Fibroblast of lung (primary cell): Measurements from ENCODE around the gene YWHAG. TPM values are rescaled to one million over a fixed set of nuclear protein-coding genes. Genes with fewer than 3 reads are reported as not detected.
A peak's percentile ranks its signal among the peaks of the same experiment; 100 is the strongest.

ENCODE experiments used
- DNase-seq, 2 donors: peaks; one replicate each; pipeline versions ENCODE4 v3.0.0 to v3.0.0-alpha.2; 2010; ENCODE audit warnings: low read depth in 2 of 2
- H2AFZ ChIP-seq: 2 replicates; pipeline ENCODE4 v1.5.1; 2012; ENCODE audit warnings: low read length, control low read depth, inconsistent platforms
- H3K27ac ChIP-seq: 2 replicates; pipeline ENCODE4 v1.5.1; 2011; ENCODE audit warnings: low read length, control low read depth; ENCODE audit not compliant: insufficient read depth
- H3K27me3 ChIP-seq: 2 replicates; pipeline ENCODE4 v1.5.1; 2011; ENCODE audit warnings: mild to moderate bottlenecking, low read length; ENCODE audit not compliant: control insufficient read depth, insufficient read depth
- H3K36me3 ChIP-seq: 2 replicates; pipeline ENCODE4 v1.5.1; 2011; ENCODE audit warnings: low read length; ENCODE audit not compliant: control insufficient read depth, insufficient read depth
- H3K4me1 ChIP-seq: 2 replicates; pipeline ENCODE4 v1.5.1; 2011; ENCODE audit warnings: low read length; ENCODE audit not compliant: control insufficient read depth, insufficient read depth; ENCODE audit errors: extremely low read depth
- H3K4me2 ChIP-seq: 2 replicates; pipeline ENCODE4 v1.5.1; 2011; ENCODE audit warnings: low read length, control low read depth; ENCODE audit not compliant: insufficient read depth; ENCODE audit errors: extremely low read depth
- H3K4me3 ChIP-seq, 4 experiments: fragments of 200-600 bp in 1 of 4; sonication (generic) in 1 of 4; replicated peaks in 1 of 4; 2 replicates each; pipeline ENCODE4 v1.5.1; 2011 to 2016; ENCODE audit warnings: low read length in 4 of 4, low read depth in 3 of 4, mild to moderate bottlenecking in 3 of 4, control low read depth in 2 of 4, inconsistent platforms in 1 of 4, mixed read lengths in 1 of 4; ENCODE audit not compliant: insufficient read depth in 1 of 4; ENCODE audit errors: control extremely low read depth in 1 of 4
- H3K79me2 ChIP-seq: 2 replicates; pipeline ENCODE4 v1.5.1; 2012; ENCODE audit warnings: mild to moderate bottlenecking, low read length, inconsistent platforms; ENCODE audit not compliant: control insufficient read depth, insufficient read depth
- H3K9ac ChIP-seq: 2 replicates; pipeline ENCODE4 v1.5.1; 2011; ENCODE audit warnings: mild to moderate bottlenecking, low read length, control low read depth; ENCODE audit not compliant: insufficient read depth
- H3K9me3 ChIP-seq: 2 replicates; pipeline ENCODE4 v1.5.1; 2012; ENCODE audit warnings: low read depth, low read length; ENCODE audit not compliant: control insufficient read depth, insufficient read depth
- H4K20me1 ChIP-seq: 2 replicates; pipeline ENCODE4 v1.5.1; 2011; ENCODE audit warnings: low read length; ENCODE audit not compliant: control insufficient read depth, insufficient read depth; ENCODE audit errors: extremely low read depth
- EZH2 ChIP-seq: IDR thresholded peaks from 2 replicates; pipeline ENCODE4 v1.5.1; 2012; ENCODE audit warnings: low read length, control low read depth, mild to moderate bottlenecking; ENCODE audit errors: missing control alignments
- polyA plus RNA-seq, 2 donors: library from polyadenylated mRNA; depleted of rRNA in 1 of 2; stranded (reverse) in 1 of 2; unstranded in 1 of 2; fragments of >200 nt; gene quantifications; 2 replicates each; pipeline ENCODE4 v1.2.1, GENCODE V29; 2011 to 2012; ENCODE audit warnings: missing spikeins in 1 of 2
- total RNA-seq: library from RNA; depleted of rRNA; stranded (reverse); fragments of >200 nt; gene quantifications from 2 replicates; pipeline ENCODE4 v1.2.1, GENCODE V29; 2014
- TF ChIP-seq, protein P1 (sequence below), 2 donors: IDR thresholded peaks in 1 of 2; conservative IDR thresholded peaks in 1 of 2; 1 replicate in 1 of 2; 2 replicates in 1 of 2; pipeline ENCODE4 v1.5.1; 2011 to 2012; ENCODE audit warnings: low read length in 2 of 2, control low read depth in 1 of 2, inconsistent platforms in 1 of 2, low read depth in 1 of 2, mild to moderate bottlenecking in 1 of 2

The YWHAG gene
- total and polyA plus RNA-seq, 2 donors (not counting 1 experiment from before 2014, with no cell fraction given), result 68.4 to 80.4 TPM

DNA sequence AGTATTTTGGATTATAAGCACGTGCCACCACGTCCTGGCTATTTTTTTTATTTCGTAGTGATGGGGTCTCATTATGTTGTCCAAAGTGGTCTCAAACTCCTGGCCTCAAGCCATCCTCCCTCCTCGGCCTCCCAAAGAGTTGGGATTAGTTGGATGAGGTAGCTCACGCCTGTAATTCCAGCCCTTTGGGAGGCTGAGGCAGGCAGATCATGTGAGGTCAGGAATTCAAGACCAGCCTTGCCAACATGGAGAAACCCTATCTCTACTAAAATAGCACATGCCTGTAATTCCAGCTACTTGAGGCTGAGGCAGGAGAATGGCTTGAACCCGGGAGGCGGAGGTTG, 21.8 kb upstream of the YWHAG start:
- no peaks in the 10 kb centered on the region for H3K36me3 ChIP-seq
- H3K27me3 ChIP-seq, result no peaks in the 10 kb centered on the region
- H3K4me3 ChIP-seq, result peak overlapping the region in 2 of 4 experiments; percentile 16 to 44
- H3K9ac ChIP-seq, result peak overlapping the region; percentile 65
- H3K79me2 ChIP-seq, result no peaks in the 10 kb centered on the region
- peaks cover 9% of the 10 kb centered on the region for H3K4me1 ChIP-seq
- no peaks in the 10 kb centered on the region for H3K9me3 ChIP-seq
- no peak for DNase-seq
- no peak overlapping the region for H2AFZ ChIP-seq
- no peak overlapping the region for H3K4me2 ChIP-seq
- peak overlapping the region; percentile 92 for H3K27ac ChIP-seq
- TF ChIP-seq EZH2, result no peak
- TF ChIP-seq, protein P1, sequence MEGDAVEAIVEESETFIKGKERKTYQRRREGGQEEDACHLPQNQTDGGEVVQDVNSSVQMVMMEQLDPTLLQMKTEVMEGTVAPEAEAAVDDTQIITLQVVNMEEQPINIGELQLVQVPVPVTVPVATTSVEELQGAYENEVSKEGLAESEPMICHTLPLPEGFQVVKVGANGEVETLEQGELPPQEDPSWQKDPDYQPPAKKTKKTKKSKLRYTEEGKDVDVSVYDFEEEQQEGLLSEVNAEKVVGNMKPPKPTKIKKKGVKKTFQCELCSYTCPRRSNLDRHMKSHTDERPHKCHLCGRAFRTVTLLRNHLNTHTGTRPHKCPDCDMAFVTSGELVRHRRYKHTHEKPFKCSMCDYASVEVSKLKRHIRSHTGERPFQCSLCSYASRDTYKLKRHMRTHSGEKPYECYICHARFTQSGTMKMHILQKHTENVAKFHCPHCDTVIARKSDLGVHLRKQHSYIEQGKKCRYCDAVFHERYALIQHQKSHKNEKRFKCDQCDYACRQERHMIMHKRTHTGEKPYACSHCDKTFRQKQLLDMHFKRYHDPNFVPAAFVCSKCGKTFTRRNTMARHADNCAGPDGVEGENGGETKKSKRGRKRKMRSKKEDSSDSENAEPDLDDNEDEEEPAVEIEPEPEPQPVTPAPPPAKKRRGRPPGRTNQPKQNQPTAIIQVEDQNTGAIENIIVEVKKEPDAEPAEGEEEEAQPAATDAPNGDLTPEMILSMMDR (conservative IDR thresholded peaks at IDR 0.05 in 1 of 2, IDR thresholded peaks at IDR 0.05 in 1 of 2; ENCODE audit: low read depth in 1 of 2, low read length in 2 of 2), result no peak
- H4K20me1 ChIP-seq, result no peaks in the 10 kb centered on the region

DNA sequence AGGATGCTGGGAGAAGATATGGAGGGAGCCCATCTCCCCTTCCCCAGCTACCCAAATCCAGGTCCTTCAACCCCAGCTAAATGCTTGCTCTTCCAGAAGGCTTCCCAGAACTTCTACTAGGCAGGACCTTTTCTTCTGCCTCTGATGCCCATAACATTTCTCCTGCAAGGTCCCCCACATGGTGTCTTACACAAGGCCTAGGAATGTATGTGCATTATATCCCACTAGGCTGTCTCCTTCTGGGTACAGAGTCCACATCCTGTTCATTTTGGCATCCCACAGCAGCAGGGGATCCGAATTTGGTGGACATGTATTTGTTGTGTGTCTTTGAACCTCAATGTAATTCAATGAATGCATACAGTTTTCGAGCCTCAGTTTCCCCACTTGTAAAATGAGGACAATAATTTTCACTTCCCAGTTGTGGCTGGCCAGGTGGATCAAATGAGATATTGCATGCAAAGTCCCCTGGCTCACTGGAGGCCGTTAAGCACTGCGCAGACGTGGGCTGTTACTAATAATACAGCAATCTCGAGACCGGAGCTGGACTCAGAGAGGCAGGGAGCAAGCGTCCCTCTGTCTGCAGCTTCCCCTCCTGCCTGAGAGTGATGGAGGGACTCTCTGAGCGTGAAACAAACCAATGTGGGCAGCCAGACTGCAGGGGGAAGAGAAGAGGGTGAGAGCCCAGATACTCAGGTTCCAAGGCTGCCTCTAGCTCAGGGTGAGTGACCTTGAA, 18.6 kb upstream of the YWHAG start:
- no peaks in the 10 kb centered on the region for H3K9me3 ChIP-seq
- TF ChIP-seq EZH2, result no peak
- TF ChIP-seq, protein P1 (conservative IDR thresholded peaks at IDR 0.05 in 1 of 2, IDR thresholded peaks at IDR 0.05 in 1 of 2; ENCODE audit: low read depth in 1 of 2, low read length in 2 of 2), result no peak
- H2AFZ ChIP-seq, result no peak overlapping the region
- no peaks in the 10 kb centered on the region for H3K36me3 ChIP-seq
- peaks cover 9% of the 10 kb centered on the region for H3K4me1 ChIP-seq
- H3K79me2 ChIP-seq, result no peaks in the 10 kb centered on the region
- no peak overlapping the region for H3K4me2 ChIP-seq
- no peak for DNase-seq
- H4K20me1 ChIP-seq, result no peaks in the 10 kb centered on the region
- no peak overlapping the region for H3K9ac ChIP-seq
- no peak overlapping the region for H3K27ac ChIP-seq
- H3K27me3 ChIP-seq, result no peaks in the 10 kb centered on the region
- H3K4me3 ChIP-seq, result no peak overlapping the region

DNA sequence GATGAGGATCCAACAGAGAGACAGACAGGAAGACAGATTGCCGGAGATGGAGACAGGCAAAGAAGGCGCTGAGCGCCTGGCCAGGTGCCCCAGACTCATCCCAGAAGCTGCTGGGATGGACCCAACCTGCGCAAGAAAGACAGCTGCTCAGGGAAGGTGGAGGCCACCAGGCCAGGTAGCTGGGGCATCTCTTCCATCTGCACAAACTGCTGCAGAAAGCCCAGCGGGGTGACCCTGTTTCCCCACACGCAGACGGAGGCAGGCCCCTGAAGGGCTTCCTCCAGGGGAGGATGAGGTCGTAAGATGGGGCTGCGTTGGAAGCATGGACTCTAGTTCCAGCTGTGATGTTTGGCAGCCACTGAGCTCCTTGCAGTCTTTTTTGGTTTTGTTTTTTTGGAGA, 16.5 kb upstream of the YWHAG start:
- no peaks in the 10 kb centered on the region for H4K20me1 ChIP-seq
- no peak overlapping the region for H3K4me3 ChIP-seq
- no peak overlapping the region for H2AFZ ChIP-seq
- no peaks in the 10 kb centered on the region for H3K79me2 ChIP-seq
- H3K4me1 ChIP-seq, result peaks cover 3% of the 10 kb centered on the region
- TF ChIP-seq, protein P1 (conservative IDR thresholded peaks at IDR 0.05 in 1 of 2, IDR thresholded peaks at IDR 0.05 in 1 of 2; ENCODE audit: low read depth in 1 of 2, low read length in 2 of 2), result no peak
- no peak for TF ChIP-seq EZH2
- no peak overlapping the region for H3K4me2 ChIP-seq
- H3K9me3 ChIP-seq, result no peaks in the 10 kb centered on the region
- H3K36me3 ChIP-seq, result no peaks in the 10 kb centered on the region
- H3K27me3 ChIP-seq, result no peaks in the 10 kb centered on the region
- DNase-seq, result no peak
- no peak overlapping the region for H3K9ac ChIP-seq
- no peak overlapping the region for H3K27ac ChIP-seq
